Measurements from ENCODE around the gene ITPR1.

GRCh38 chr3:4753073-4753691 lies 260.0 kb downstream of the ITPR1 start:
- TF ChIP-seq, protein P1, sequence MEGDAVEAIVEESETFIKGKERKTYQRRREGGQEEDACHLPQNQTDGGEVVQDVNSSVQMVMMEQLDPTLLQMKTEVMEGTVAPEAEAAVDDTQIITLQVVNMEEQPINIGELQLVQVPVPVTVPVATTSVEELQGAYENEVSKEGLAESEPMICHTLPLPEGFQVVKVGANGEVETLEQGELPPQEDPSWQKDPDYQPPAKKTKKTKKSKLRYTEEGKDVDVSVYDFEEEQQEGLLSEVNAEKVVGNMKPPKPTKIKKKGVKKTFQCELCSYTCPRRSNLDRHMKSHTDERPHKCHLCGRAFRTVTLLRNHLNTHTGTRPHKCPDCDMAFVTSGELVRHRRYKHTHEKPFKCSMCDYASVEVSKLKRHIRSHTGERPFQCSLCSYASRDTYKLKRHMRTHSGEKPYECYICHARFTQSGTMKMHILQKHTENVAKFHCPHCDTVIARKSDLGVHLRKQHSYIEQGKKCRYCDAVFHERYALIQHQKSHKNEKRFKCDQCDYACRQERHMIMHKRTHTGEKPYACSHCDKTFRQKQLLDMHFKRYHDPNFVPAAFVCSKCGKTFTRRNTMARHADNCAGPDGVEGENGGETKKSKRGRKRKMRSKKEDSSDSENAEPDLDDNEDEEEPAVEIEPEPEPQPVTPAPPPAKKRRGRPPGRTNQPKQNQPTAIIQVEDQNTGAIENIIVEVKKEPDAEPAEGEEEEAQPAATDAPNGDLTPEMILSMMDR (conservative IDR thresholded peaks at IDR 0.05; ENCODE audit: low read depth, low read length), result no peak
- TF ChIP-seq POLR2A (IDR thresholded peaks at IDR 0.05; ENCODE audit: low read depth, low read length) (no peak), RFX5 (IDR thresholded peaks at IDR 0.05; ENCODE audit: low read depth, low read length) (no peak), CHD1 (IDR thresholded peaks at IDR 0.05; ENCODE audit: low read depth, low read length) (no peak), RCOR1 (IDR thresholded peaks at IDR 0.05; ENCODE audit: insufficient replicate concordance, low read length) (no peak), MAZ (IDR thresholded peaks at IDR 0.05; ENCODE audit: borderline replicate concordance, low read depth, low read length) (no peak), RAD21 (IDR thresholded peaks at IDR 0.05; ENCODE audit: low read length) (no peak), SMC3 (IDR thresholded peaks at IDR 0.05; ENCODE audit: low read depth, low read length) (no peak), CEBPB (IDR thresholded peaks at IDR 0.05; ENCODE audit: low read depth, low read length) (no peak), BHLHE40 (IDR thresholded peaks at IDR 0.05; ENCODE audit: low read depth, low read length) (no peak), FOS (IDR thresholded peaks at IDR 0.05; ENCODE audit: low read depth, low read length) (no peak)
- TF ChIP-seq, protein P2, sequence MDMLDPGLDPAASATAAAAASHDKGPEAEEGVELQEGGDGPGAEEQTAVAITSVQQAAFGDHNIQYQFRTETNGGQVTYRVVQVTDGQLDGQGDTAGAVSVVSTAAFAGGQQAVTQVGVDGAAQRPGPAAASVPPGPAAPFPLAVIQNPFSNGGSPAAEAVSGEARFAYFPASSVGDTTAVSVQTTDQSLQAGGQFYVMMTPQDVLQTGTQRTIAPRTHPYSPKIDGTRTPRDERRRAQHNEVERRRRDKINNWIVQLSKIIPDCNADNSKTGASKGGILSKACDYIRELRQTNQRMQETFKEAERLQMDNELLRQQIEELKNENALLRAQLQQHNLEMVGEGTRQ (IDR thresholded peaks at IDR 0.05; ENCODE audit: low read depth, low read length), result no peak
